Head of caudate nucleus (tissue), 42 donors: ENCODE data around the gene MAGEA9.
"Not testable (repeated sequence)": the region's sequence is repeated elsewhere in the genome, so short reads cannot be mapped to it uniquely, and the experiment has no call there.

Experiments used
- DNase-seq, 42 donors: peaks; one replicate each; pipeline versions ENCODE4 v3.0.0 to v3.0.0-alpha.2; 2020 to 2021; ENCODE audit warnings: mixed read lengths in 7 of 42
- intact Hi-C: fragments of 100-400 bp; cut with DNase I; formaldehyde crosslinking; loops from one replicate; pipeline ENCODE4 v1.15.0; 2022

The MAGEA9 gene

DNA sequence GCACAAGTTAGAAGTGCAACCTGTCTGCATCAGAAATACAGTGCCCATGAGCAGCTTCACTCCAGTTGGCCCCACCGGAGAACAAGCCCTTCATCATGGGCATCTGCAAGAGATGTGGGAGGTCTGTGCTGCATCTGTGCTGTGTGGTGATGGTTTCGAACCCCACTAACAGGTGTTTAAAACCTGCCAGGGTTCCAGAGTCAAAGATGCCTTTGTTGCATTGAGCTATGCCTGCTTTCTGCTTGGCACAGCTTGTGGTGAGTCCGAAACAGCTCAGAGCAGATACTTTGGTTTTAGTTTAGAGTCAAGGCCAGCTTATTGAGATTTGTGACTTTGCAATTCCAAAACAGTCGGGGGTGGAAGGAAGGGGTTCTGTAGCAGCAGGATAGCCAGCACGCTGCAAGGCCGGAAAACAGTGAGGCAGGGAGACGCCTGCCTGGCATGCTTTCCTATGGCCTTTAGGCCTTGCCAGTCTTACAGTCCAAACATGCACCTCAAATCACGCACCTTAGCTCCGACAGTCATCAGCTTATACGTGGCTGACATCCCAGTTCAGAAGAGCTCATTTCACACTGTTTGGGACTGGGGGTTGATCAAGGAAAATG, 21.8 kb downstream of the MAGEA9 start:
- intact Hi-C loops, result no loop called here
- peak in 1 of 42 donors; percentile 4 for DNase-seq

DNA sequence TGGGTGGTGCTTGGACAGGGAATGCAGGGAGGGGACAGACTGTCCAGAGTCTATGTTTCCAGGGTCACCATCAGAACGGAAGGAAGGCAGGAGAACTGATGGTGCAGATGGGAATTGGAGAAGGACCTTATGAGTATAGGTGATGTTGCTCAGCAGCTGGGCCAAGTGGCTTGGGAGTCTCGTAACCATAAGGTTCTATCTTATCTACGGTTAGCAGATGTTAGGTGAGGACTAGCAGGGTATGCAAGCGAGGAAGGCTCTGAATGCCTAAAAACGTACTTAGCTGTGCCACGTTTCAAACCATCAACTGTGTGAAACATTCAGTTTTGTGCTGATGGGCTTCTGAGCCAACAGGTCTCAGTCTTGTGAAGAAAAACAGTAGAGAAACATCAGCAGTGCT, 22.4 kb downstream of the MAGEA9 start:
- intact Hi-C loops, result no loop called here
- DNase-seq, result no peak

DNA sequence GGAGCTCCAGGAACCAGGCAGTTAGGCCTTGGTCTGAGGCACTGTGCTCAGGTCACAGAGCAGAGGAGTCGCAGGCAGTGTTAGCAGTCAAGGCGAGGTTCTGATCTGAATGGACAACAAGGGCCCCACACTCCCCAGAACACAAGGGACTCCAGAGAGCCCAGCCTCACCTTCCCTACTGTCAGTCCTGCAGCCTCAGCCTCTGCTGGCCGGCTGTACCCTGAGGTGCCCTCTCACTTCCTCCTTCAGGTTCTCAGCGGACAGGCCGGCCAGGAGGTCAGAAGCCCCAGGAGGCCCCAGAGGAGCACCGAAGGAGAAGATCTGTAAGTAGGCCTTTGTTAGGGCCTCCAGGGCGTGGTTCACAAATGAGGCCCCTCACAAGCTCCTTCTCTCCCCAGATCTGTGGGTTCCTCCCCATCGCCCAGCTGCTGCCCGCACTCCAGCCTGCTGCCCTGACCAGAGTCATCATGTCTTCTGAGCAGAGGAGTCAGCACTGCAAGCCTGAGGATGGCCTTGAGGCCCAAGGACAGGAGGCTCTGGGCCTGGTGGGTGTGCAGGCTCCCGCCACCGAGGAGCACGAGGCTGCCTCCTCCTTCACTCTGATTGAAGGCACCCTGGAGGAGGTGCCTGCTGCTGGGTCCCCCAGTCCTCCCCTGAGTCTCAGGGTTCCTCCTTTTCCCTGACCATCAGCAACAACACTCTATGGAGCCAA, 26.2 kb downstream of the MAGEA9 start:
- no peak for DNase-seq
- intact Hi-C loops, result no loop called here

DNA sequence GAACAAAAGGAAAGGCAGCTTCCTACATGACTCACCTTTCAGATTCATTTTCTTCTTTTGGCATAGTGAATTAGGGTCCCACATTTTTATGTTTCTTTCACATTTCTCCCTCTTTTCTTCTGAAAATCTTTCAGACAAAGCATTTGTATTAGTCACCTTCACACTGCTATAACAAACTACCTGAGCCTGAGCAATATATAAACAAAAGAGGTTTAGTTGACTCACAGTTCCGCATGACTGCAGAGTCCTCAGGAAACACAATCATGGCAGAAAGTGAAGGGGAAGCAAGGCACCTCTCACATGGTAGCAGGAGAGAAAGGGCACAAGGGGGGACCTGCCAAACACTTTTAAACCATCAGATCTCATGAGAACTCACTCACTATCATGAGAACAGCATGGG, 36.9 kb downstream of the MAGEA9 start:
- DNase-seq, result no peak
- intact Hi-C loops, result no loop called here

DNA sequence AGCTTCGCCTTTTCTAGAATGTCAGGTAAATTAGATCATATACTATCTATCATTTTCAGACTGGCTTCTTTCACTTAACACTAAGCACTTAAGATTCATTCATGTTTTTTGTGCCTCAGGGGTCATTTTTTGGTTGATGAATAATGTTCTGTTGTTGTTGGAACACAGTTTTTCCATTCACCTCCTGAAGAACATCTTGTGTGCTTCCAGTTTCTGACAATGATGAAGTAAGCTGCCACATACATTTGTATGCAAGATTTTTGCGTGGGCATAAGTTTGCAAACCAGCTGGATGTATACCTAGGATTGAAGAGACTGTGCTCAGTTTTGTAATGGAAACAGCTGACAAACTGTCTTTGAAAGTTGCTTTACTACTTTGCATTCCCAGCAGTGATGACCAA, 37.6 kb downstream of the MAGEA9 start:
- intact Hi-C loops, result no loop called here
- no peak for DNase-seq

DNA sequence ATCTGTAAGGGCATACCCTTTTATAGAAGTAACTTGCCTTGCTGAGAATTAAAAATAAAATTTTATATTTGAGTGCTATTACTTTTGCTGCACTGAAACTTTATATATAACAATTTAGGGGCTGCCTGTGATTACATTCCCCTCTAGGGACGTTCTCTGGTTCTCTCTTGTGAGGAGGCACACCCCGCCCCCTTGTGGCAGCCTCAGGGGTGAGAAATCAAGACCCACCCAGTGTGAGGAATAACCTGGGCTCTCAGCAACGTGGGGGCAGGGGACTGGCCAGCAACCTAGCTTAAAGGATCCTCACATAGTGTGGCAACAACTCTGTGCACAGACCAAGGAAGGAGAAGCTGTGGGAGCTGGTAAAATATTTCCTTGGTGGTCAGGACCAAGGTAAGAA, 43.7 kb downstream of the MAGEA9 start:
- DNase-seq, result peak in 10 of 42 donors; percentile 2 to 43 (median 10)
- intact Hi-C loops, result no loop called here

DNA sequence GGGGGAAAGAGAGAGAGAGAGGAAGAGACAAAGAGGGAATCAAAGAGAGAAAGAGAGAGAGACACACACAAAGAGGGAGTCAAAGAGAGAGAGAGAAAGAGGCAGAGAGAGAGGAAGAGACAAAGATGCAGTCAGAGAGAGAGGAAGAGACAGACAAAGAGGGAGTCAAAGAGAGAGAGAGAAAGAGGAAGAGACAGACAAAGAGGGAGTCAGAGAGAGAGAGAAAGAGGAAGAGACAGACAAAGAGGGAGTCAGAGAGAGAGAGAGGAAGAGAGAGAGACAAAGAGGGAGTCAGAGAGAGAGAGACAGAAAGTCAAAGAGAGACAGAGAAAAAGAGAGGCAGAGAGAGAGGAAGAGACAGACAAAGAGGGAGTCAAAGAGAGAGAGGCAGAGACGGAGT, 45.5 kb downstream of the MAGEA9 start:
- intact Hi-C loops, result no loop called here
- DNase-seq, result no peak

DNA sequence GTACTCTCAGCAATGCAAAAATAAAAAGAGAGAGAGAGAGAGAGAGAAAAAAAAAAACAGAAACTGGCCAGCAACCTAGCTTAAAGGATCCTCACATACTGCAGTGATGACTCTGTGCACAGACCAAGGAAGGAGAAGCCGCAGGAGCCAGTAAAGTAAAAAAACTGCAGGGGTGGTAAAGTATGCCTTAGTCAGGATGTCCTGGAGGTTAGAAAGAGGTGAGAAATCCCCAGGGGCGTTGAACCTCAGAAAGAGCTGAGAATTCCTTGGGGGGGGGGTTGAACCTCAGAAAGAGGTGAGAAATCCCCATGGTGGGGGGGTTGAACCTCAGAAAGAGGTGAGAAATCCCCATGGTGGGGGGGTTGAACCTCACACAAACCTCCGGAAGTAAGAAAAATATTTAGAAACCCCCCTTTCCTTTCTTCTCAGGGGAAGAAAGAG, 48.0 kb downstream of the MAGEA9 start:
- DNase-seq, result no peak
- intact Hi-C loops, result no loop called here

DNA sequence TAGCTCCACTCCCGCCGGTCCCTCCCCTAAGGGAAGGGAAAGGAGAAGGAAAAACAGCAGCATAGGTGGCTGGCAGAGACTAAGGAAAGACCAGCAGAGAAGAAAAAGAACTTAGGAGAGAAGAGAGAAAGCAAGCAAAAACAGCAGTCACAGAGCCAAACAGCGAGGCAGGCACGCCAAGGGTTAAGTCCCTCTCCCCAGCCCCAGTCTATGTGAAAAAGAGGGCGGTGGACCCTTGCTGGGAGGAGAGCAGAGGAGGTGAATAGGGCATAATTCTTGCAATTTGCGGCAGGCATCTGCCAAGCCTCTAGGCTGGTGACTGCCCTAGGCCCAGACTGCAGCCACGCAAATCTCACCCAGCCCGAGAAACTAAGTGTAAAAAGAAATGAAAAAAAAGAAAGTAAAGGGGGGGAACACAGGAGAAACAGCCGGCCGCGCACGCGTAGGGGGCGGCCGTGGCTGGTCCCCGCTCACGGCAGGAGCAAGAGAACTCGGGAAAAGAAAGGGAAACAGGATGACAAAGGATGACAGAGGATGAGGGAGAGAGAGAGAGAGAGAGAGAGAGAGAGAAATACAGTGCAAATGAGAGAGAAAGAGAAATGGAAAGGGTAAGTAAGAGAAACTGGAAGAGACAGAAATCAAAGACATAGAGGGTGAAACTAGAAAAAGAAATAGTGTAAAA, 48.6 kb downstream of the MAGEA9 start:
- DNase-seq, result no peak

DNA sequence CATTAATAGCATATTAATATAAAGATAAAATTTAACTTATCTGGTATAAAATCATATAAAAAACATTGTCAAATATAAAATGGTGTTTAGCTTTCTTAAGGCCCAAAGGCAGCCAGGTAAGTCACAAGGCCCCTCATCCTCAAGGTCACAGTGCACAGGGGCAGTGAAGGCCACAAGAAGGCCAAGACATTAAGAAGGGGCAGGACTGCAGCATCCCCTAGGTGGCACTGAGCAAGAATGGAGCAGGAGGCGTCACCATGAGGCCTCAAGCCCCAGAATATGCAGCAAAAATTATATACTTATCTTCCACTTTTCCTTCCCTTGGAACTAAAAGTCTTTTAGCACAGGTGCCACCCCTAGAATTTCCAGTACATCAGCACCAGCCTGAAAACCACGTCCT, 49.7 kb downstream of the MAGEA9 start:
- intact Hi-C loops, result no loop called here
- no peak for DNase-seq

More for the DNA sequence above, 48.6 kb downstream of the MAGEA9 start:
- intact Hi-C loops, result no loop called here

DNA sequence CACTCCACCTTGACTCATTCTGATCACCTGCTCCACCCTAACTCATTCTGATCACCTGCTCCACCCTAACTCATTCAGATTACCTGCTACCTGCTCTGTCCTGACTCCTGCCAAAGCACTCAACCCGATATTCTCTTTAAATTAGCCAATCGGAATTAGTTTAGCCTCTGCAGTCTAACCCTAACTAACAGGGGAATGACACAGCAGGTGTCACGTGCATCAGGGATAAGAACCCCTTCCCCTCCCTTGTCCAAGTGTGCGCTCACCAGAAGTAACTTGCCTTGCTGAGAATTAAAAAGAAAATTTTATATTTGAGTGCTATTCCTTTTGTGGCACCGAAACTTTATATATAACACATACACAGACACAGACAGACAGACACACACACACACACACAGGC, 55.0 kb downstream of the MAGEA9 start:
- DNase-seq, intact Hi-C loops: not testable (repeated sequence)

DNA sequence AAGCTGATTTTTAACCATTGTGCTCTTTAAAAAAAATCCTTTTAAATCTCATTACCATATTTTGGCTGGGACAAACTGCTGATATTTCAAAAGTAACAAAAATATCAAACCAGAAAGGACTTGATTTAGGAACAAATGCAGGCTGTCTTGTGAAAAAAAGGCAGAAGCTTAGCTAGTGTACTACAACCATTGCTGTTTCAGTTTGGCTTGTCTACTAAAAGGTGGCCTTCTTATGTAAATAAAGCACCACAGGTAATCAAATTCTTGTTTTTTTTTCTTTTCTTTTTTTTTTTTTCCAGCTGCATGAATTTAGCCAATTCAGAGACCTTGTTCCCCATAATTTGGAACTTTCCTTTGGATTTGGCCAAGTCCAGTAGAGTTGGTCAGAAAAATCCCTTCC, 55.4 kb downstream of the MAGEA9 start:
- intact Hi-C loops, result no loop called here

More for the DNA sequence above, 55.4 kb downstream of the MAGEA9 start:
- no peak for DNase-seq
